COR-L47 (cell line): ENCODE data around the gene PAK3.

Source experiments
- DNase-seq: peaks from one replicate; lab custom pipeline; 2025; lab: John Stamatoyannopoulos, UW

Gene PAK3

GRCh38 chrX:111095974-111096895 is at the start of gene PAK3:
TSS of gene PAK3 (plus strand) at chrX:111096191. CDS start at chrX:111123104, 26,913 bp downstream.
- peak; percentile 24 for DNase-seq

GRCh38 chrX:111047575-111047974 is 48.4 kb upstream of the PAK3 start:
- no peak for DNase-seq

DNA sequence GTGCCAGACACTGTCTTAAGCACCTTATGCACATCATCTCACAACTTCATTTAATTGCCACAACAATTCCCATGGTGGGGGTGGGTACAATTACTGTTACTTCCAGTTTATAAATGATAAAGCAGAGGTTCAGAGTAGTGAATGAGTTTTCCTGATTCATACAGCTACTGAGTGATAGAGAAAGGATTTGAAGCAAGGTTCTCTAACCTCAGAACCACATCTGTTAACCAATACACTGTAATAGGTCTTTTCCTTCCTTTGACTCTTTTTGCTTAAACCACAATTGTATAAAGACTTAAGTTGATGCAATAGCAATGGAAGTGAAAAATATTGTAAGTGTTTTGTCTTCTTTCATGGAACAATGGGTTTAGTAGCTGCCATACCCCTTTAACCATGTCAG is 43.5 kb upstream of the PAK3 start:
- DNase-seq: no peak

- no peak for DNase-seq
These were observed 24.3 kb upstream of the PAK3 start for GRCh38 chrX:111071542-111072277.

DNA sequence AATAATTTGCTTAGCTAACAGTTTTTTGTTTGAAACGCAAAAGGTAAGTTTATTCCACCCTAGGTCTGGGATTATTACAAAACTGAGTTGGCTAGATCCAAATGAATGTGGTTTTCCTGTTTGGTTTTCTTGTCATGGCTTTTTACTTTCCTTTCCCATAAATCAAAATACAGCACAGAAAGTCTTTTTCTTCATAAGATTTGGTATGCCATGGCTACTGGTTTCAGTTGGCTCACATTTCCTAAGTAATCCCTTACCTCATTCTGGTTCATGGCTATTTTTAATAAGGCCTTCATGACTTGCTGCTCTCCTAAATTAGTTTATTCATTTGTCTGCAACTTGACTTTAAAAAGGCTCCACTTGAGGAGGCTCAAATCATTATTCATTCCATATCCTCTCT is 12.9 kb upstream of the PAK3 start:
- DNase-seq: no peak

- no peak for DNase-seq
These were observed 9.4 kb upstream of the PAK3 start for GRCh38 chrX:111086591-111087006.

GRCh38 chrX:111088628-111089027 is 7.4 kb upstream of the PAK3 start:
- DNase-seq: no peak

- DNase-seq: no peak
These were observed 5.5 kb upstream of the PAK3 start for GRCh38 chrX:111090458-111090857.

DNA sequence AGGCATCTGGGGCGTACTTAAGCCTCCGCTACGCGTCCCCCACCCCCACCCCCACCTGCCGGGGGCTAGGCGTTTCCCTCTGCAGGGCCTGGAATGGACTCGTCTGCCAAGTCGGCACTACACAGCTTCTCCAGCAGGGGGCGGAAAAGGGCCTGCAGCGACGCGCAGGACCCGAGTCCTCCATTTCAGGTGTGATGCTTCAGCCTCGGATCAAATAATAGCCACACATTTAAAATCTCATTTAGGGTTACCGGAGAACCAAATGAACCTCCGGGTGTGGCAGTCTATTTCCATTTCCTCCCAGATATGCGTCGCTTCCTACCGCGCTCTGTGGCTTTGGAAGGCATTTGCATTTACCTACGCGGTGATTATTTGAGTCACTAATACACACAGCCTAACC is 2.9 kb downstream of the PAK3 start:
- no peak for DNase-seq

GRCh38 chrX:111100191-111100590 is 4.2 kb downstream of the PAK3 start:
- peak; percentile 10 for DNase-seq

DNA sequence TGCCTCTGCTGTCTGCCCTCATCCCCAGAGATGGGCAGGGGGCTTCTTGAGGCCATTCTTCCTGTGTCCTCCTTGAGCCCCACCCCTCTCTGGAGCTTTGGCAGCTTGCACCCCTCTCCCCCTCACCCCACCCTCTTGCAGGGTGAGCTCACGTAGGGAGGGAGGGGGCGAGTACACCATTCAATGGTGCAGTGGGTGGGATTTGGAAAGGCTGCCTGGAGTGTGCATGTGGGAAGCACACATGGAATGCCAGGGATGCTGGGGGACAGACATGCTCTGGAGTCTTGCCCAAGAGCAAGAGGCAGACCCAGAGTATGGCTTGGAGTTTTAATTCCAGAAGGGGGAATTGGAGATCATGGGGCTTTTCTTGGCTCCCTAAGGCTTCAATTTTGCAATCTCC is 5.6 kb downstream of the PAK3 start:
- DNase-seq: no peak

- DNase-seq: peak; percentile 41
These were observed 6.6 kb downstream of the PAK3 start for GRCh38 chrX:111102636-111103035.

GRCh38 chrX:111103246-111103645 is 7.3 kb downstream of the PAK3 start:
- no peak for DNase-seq

DNA sequence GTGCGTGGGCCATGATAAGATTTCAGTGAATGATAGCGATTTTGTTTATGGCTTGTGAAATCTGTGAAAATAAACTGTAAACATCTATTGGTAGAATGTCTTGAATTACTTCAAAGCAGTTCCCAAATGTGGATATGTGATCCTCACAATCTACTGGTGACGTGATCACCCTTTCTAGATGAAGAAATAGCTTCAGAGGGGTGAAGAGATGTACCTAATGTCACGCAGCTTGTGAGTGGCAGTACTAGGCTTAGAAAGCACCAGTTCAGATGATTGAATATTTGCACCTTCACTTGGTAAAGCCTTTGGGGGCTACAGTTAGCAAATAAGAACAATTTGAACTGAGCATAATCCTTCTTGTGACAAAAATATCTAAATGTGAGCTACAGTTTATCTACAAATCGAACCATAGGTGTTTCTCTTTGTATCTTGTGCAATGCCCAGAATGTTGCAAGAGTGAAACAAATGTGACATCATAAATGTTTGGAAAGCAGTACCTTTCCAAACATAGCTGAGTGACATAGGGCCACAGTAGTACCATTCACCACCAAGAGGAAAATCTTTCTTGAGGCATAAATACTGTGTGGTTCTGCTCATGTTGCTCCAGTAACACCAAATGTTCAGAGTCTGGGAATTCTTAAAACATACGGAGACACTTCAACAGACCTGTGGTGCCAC is 14.2 kb downstream of the PAK3 start:
- DNase-seq: no peak

GRCh38 chrX:111114806-111115205 is 18.8 kb downstream of the PAK3 start:
- no peak for DNase-seq

DNA sequence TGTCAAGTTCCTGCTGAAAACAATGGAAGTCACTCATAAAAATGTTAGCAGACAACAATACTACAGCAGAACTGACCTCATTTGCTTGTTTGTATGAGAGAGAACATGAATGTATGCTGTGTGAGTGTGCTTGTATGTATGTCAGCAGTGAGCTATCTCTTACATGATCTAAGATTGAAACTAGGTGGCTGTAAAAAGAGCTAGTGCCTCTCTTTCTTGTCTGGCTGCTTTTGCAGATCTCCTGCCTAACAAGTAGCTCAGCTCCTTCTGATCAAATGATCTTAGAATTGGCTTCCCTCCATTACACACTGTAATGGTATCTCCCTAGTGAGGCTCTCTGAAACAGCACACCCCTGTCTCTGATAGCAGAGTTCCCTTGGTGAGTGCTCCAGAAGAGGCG is 20.7 kb downstream of the PAK3 start:
- DNase-seq: no peak

- DNase-seq: no peak
These were observed 23.4 kb downstream of the PAK3 start for GRCh38 chrX:111119341-111119740.

GRCh38 chrX:111123125-111123524 is 27.1 kb downstream of the PAK3 start:
- no peak for DNase-seq

- DNase-seq: no peak
These were observed 27.7 kb downstream of the PAK3 start for GRCh38 chrX:111123606-111124179.

DNA sequence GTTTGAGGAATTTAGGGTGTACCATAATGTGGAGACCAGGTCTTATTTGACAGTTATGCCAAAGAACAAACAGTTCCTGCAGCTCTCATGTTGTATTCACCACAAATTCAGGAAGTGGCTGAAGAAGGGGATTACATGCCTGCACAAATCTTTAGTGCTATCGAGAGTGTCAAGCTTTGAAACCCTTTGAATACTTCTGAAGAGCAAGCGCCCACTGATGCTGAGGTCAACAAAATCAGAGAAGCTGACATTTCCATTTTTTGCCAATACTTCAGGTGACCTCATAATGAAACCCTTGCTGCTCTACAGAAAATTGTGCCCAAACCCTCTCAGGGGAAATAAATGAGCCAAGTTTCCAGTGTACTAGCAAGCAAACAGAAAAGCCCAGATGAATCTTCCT is 28.4 kb downstream of the PAK3 start:
- no peak for DNase-seq

DNA sequence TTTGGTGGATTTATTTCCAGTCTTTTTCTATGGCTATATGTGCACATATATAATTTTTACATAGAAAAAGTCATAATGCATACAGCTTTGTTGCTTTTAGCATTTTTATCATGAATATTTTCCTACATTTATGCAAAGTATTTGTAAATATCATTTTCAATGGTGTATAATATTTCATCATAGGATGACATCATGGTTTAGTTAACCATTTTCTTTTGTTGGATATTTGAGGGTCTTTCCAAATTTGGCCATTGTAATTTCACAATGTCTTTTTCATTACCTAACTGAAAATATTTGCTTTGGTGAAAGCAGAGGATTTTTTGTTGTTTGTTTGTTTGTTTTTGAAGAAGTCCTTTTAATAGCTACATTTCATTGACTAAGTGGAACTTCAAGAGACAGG is 31.0 kb downstream of the PAK3 start:
- no peak for DNase-seq

GRCh38 chrX:111129921-111130320 is 33.9 kb downstream of the PAK3 start:
- DNase-seq: no peak
